ENCODE data around the gene SMAD7.

Gene SMAD7

DNA sequence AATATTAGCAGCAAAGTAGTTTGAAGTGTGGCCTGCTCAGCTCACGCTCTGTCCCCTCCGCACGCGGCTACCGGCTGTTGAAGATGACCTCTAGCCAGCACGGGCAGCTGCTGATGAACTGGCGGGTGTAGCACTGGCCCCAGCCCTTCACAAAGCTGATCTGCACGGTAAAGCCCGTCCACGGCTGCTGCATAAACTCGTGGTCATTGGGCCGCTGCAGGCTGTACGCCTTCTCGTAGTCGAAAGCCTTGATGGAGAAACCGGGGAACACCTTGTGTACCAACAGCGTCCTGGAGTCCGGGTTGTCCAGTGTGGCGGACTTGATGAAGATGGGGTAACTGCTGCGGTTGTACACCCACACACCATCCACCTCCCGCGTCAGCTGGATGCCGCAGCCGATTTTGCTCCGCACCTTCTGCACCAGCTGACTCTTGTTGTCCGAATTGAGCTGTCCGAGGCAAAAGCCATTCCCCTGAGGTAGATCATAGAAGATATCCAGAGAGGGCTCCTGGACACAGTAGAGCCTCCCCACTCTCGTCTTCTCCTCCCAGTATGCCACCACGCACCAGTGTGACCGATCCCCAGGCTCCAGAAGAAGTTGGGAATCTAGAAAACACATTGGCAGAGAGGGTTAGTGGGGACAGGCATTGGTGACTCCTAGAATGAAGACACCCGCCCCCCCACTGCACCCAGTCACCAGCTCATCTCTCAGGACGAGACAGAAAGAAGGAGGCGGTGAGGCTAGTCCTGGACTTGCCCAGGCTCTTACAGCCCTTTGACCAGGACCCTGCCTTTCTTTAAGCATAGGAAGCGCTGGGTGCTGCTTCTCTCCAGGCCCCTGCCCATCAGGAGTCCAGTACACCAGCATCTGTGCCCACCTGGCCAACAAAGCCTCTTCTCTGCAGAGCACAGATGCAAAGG lies 29.2 kb downstream of the SMAD7 start:
- H3K4me3 ChIP-seq (ENCODE audit: low read length), result no peak overlapping the region
- TF ChIP-seq ZNF274 (IDR thresholded peaks at IDR 0.05; ENCODE audit: low read depth, low read length), result no peak

- TF ChIP-seq ZNF274 (IDR thresholded peaks at IDR 0.05; ENCODE audit: low read depth, low read length), result no peak
- no peak overlapping the region for H3K4me3 ChIP-seq (ENCODE audit: low read length)
These were observed 30.2 kb downstream of the SMAD7 start for GRCh38 chr18:48920408-48921038.

GRCh38 chr18:48919547-48919946 lies 31.2 kb downstream of the SMAD7 start:
- H3K4me3 ChIP-seq (ENCODE audit: low read length), result no peak overlapping the region

DNA sequence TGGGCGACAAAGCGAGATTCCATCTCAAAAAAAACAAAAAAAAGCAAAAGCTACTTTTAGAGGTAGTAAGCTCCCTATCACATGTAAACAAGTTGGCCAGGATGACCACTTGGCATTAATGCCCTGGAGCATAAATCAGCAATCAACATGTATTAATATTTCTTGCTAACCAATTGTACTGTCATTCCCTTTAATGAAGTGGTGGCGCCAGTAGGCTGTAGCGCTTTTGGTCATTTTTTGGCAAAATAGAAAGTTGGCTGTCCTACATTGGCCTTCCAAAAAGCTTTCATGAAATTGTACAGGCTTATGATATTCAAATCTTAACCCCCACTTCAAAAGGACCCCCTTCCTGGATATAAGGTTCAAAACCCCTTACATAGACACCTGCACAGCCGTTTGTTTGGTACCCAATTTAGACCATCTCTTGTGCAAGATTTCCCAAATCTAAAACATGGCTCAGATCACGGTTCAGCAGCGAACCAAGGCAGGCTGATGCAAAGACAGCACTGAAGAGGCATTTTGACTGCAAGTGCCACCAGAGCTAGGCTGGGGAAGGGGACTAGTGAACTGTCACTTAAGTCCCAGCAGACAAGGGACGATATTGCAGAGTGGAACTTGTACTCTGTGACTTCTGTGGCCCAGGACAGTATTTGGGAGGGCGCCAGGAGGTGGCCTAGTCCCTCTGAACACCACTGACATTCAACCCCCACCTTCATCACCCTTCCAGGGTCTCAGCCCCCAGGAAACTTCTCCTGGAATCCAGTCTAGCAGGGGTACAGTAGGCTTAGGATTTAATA lies 31.9 kb downstream of the SMAD7 start:
- no peak overlapping the region for H3K4me3 ChIP-seq (ENCODE audit: low read length)
- TF ChIP-seq ZNF274 (IDR thresholded peaks at IDR 0.05; ENCODE audit: low read depth, low read length), result no peak

More at GRCh38 chr18:48919547-48919946, 31.2 kb downstream of the SMAD7 start:
- no peak for TF ChIP-seq ZNF274 (IDR thresholded peaks at IDR 0.05; ENCODE audit: low read depth, low read length)

DNA sequence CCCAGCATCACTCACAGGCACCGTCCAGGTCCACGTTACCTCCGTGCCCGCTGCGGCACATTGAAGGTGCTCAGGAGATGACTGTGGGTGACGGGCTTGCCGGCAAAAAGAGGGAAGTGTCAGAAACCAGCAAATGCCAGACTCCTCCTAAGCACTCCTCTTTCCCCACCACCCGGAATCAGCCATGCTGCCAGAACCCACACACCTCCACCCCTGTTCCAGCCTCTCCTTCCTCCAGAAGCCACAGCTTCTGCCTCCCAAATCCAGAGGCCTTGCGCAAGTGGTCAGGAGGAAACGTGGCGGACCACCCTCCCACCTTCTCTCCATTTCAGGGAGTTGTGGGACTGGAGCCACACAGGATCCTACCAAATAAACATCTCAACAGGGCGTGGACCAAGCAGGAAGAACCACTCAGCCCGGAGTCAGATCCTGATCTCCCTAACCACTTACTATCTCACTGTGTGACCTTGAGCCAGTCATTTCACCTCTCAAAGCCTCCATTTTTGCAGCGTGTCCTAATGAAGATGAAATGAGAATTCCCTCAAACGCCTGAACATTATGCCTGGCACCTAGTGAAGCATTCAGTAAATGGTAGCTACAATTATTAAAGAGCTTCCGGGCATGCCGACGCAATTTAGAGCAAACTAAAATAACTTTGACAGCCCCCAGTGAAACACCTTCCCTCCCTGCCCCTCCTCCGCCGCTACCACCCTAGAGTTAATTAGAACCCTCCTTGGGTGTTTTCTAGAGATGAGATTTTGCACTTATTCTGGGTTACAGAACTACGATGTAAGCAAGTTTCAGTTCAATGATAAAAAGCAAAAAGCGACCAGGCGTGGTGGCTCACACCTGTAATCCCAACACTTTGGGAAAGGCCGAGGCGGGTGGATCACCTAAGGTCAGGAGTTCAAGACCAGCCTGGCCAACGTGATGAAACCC lies 32.9 kb downstream of the SMAD7 start:
- H3K4me3 ChIP-seq (ENCODE audit: low read length), result no peak overlapping the region
- no peak for TF ChIP-seq ZNF274 (IDR thresholded peaks at IDR 0.05; ENCODE audit: low read depth, low read length)

- H3K4me3 ChIP-seq (ENCODE audit: low read length), result no peak overlapping the region
- no peak for TF ChIP-seq ZNF274 (IDR thresholded peaks at IDR 0.05; ENCODE audit: low read depth, low read length)
These were observed 34.9 kb downstream of the SMAD7 start for GRCh38 chr18:48915626-48916425.

DNA sequence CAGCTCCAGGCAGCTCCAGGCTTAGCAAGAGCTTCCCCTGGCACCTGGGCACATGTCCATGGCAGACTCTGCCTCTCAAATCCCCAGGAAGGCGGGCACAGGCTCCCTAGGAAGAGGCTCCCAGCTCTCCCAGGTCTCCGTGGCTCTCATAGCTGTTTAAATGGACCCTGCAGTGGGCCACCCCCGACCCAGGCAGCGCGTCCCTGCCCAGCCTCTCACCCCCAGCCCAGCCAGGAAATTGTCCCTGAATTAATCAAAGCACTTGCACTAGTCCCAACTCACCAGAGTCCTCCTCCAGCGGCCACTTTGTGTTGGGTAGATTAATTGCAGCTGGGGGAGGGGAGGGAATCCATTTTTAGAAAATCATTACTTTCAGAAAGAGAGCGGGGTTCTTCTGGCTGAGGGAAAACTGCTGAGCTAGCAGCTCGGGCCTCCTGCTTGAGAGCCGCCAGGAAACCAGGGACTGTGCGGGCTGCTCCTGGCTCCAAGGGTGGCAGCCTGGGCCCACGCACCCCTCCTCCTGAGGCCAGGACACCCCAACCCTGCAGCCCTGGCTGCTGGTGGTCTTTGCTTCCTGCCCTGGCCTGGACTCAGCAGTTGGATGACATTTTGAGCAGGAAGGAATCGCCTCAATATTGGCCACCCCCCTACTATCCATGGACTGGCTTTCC lies 36.0 kb downstream of the SMAD7 start:
- H3K4me3 ChIP-seq (ENCODE audit: low read length), result no peak overlapping the region
- TF ChIP-seq ZNF274 (IDR thresholded peaks at IDR 0.05; ENCODE audit: low read depth, low read length), result no peak

- no peak for TF ChIP-seq ZNF274 (IDR thresholded peaks at IDR 0.05; ENCODE audit: low read depth, low read length)
- no peak overlapping the region for H3K4me3 ChIP-seq (ENCODE audit: low read length)
These were observed 37.0 kb downstream of the SMAD7 start for GRCh38 chr18:48913775-48914174.

DNA sequence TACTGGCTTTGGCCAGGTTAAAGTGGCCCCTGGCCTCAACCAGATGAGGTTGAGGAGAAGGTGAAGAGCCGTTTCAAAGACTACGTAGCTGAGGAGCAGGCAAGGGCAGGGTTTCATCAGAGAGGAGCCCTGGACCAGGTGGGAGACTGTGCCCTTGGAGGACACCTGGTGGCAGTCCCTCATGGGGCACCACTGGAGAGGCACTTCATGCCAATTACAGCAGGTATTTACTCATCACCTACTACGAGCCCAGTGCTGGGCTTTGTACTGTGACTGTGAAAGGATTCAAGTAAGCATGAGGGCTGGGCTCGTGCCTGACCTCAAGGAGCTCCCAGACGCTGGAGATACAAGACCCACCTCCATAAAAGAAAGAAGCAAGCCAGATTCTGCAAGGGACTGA lies 37.6 kb downstream of the SMAD7 start:
- no peak overlapping the region for H3K4me3 ChIP-seq (ENCODE audit: low read length)
- TF ChIP-seq ZNF274 (IDR thresholded peaks at IDR 0.05; ENCODE audit: low read depth, low read length), result no peak

- H3K4me3 ChIP-seq (ENCODE audit: low read length), result no peak overlapping the region
- TF ChIP-seq ZNF274 (IDR thresholded peaks at IDR 0.05; ENCODE audit: low read depth, low read length), result no peak
These were observed 39.7 kb downstream of the SMAD7 start for GRCh38 chr18:48910972-48911545.

DNA sequence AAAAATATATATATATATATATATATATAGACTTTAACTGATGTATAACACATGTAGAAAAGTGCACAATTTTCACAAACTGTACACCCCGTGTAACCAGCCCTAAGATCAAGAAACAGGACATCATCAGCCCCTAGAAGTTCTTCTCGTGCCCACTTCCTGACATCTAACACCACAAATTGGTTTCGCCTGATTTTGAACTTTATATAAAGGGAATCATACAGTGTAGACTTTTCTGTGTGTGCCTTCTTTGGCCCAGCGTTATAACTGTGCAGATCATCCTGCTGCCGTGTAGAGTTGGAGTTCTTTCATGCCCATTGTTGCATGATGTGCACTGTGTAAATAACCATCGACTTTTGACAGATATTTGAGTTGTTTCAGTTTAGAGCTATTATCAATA lies 41.0 kb downstream of the SMAD7 start:
- H3K4me3 ChIP-seq (ENCODE audit: low read length), result no peak overlapping the region
- TF ChIP-seq ZNF274 (IDR thresholded peaks at IDR 0.05; ENCODE audit: low read depth, low read length), result no peak

- no peak overlapping the region for H3K4me3 ChIP-seq (ENCODE audit: low read length)
- TF ChIP-seq ZNF274 (IDR thresholded peaks at IDR 0.05; ENCODE audit: low read depth, low read length), result no peak
These were observed 41.8 kb downstream of the SMAD7 start for GRCh38 chr18:48908916-48909315.
